ENCODE measurements around the gene CDR2. TPM values are rescaled to one million over a fixed set of nuclear protein-coding genes. Genes with fewer than 3 reads are reported as not detected.

Gene CDR2
- total and polyA plus RNA-seq, 9 of the 15 experiments (the other 6 are each of a cell fraction or from before 2014, with no cell fraction given): 4.6 to 30.3 (median 19.9) TPM

DNA sequence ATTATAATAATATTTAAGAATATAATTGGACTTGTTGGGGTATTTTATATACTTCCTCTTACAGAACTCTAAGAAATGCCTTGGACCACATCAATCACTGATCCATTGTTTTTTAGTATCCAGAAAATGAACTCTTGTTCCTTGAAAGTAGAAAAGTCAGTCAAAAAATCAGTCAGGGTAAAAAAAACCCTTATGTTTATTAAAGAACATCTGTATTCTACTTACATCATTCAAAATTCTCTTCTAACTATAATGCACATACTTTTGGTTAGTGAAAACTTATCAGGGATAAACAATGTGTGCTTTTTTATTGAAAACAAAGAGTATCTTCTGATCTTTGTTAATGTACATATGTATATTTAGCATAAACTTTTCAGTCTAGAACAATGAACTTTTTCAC, 23.5 kb upstream of the CDR2 start:
- Histone ChIP-seq H3K79me2 (ENCODE audit: control insufficient read depth, insufficient read depth, low read length) (no peaks in the 10 kb centered on the region), H3K9me1 (ENCODE audit: control insufficient read depth, insufficient read depth, low read length) (no peaks in the 10 kb centered on the region), H3K27ac (ENCODE audit: extremely low read depth, low read depth, low read length) (no peak overlapping the region), H3K9ac (ENCODE audit: insufficient read depth in 1 of 2, low read depth in 2 of 2, low read length in 2 of 2) (no peak overlapping the region), H3K4me3 (no peak overlapping the region), H2AFZ (ENCODE audit: low read depth, low read length) (no peak overlapping the region), H3K27me3 (ENCODE audit: control insufficient read depth in 2 of 2, insufficient read depth in 2 of 2, low read length in 2 of 2) (no peaks in the 10 kb centered on the region), H3K4me2 (ENCODE audit: insufficient read depth, low read length) (no peak overlapping the region), H4K20me1 (replicated peaks; ENCODE audit: control insufficient read depth, insufficient read depth, low read length) (no peaks in the 10 kb centered on the region), H3K9me3 (replicated peaks; ENCODE audit: control insufficient read depth, insufficient read depth, low read depth, low read length) (no peaks in the 10 kb centered on the region), H3K4me1 (replicated peaks in 1 of 2; ENCODE audit: control insufficient read depth in 2 of 2, insufficient read depth in 2 of 2, low read length in 2 of 2) (no peaks in the 10 kb centered on the region), H3K36me3 (ENCODE audit: control insufficient read depth, insufficient read depth, low read length) (no peaks in the 10 kb centered on the region)
- no peak for TF ChIP-seq MAFF (IDR thresholded peaks at IDR 0.05; ENCODE audit: low read length)
- no peak for TF ChIP-seq RFX7 (CRISPR knock-in tag; IDR thresholded peaks at IDR 0.05)
- TF ChIP-seq SLC30A9 (CRISPR knock-in tag; IDR thresholded peaks at IDR 0.05): no peak
- TF ChIP-seq, protein P1, sequence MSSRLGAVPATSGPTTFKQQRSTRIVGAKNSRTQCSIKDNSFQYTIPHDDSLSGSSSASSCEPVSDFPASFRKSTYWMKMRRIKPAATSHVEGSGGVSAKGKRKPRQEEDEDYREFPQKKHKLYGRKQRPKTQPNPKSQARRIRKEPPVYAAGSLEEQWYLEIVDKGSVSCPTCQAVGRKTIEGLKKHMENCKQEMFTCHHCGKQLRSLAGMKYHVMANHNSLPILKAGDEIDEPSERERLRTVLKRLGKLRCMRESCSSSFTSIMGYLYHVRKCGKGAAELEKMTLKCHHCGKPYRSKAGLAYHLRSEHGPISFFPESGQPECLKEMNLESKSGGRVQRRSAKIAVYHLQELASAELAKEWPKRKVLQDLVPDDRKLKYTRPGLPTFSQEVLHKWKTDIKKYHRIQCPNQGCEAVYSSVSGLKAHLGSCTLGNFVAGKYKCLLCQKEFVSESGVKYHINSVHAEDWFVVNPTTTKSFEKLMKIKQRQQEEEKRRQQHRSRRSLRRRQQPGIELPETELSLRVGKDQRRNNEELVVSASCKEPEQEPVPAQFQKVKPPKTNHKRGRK (tag; IDR thresholded peaks at IDR 0.05): no peak
- no peak for TF ChIP-seq ZNF354B (CRISPR knock-in tag; IDR thresholded peaks at IDR 0.05)
- TF ChIP-seq ZFP30 (CRISPR knock-in tag; IDR thresholded peaks at IDR 0.05; ENCODE audit: borderline replicate concordance): no peak
- no peak for TF ChIP-seq LARP7 (IDR thresholded peaks at IDR 0.05)
- no peak for TF ChIP-seq RBM25 (IDR thresholded peaks at IDR 0.05; ENCODE audit: low read depth, low read length, severe bottlenecking)
- no peak for TF ChIP-seq SETDB1 (IDR thresholded peaks at IDR 0.05; ENCODE audit: low read length)
- TF ChIP-seq KHSRP (IDR thresholded peaks at IDR 0.05): no peak
- TF ChIP-seq TRIM24 (IDR thresholded peaks at IDR 0.05): no peak
- TF ChIP-seq GTF2E2 (tag; IDR thresholded peaks at IDR 0.05): no peak
- TF ChIP-seq ZKSCAN3 (CRISPR knock-in tag; IDR thresholded peaks at IDR 0.05): no peak
- no peak for TF ChIP-seq MTF1 (CRISPR knock-in tag; IDR thresholded peaks at IDR 0.05; ENCODE audit: borderline replicate concordance)
- CTCF ChIA-PET (ENCODE audit: low intra/inter-chr PET ratio): no interaction called here
- no TSS peak for BruUV-seq (replicated peaks)
- in situ Hi-C loops (cut with MboI): loop anchor here (25.0 kb wide), 1 partner anchor 486 kb away; no protein-coding TSS in a partner anchor
- intact Hi-C loops (cut with micrococcal nuclease): no loop called here
- ATAC-seq (no peak), FAIRE-seq (no peak), DNase-seq (ENCODE audit: extremely low read depth in 1 of 4, low spot score in 3 of 4) (no peak)
- POLR2A ChIA-PET: no interaction called here
